GM12891 (cell line): ENCODE measurements around the gene NEIL3.

Experiments
- POLR2A ChIP-seq: IDR thresholded peaks from 2 replicates; pipeline ENCODE4 v1.6.1; 2011; ENCODE audit warnings: low read depth, low read length, control low read depth
- POLR2AphosphoS5 ChIP-seq: IDR thresholded peaks from 2 replicates; pipeline ENCODE4 v1.6.1; 2011; ENCODE audit warnings: low read depth, low read length, control low read depth
- POU2F2 ChIP-seq: IDR thresholded peaks from 2 replicates; pipeline ENCODE4 v1.6.1; 2011; ENCODE audit warnings: low read depth, mild to moderate bottlenecking, control low read depth, low read length, moderate library complexity
- SPI1 ChIP-seq: IDR thresholded peaks from 2 replicates; pipeline ENCODE4 v1.6.1; 2011; ENCODE audit warnings: low read depth, low read length, control low read depth
- TAF1 ChIP-seq: IDR thresholded peaks from 2 replicates; pipeline ENCODE4 v1.6.1; 2011; ENCODE audit warnings: low read depth, low read length, control low read depth

GRCh38 chr4:177320721-177321120 lies 11.0 kb downstream of the NEIL3 start:
- no peak for TF ChIP-seq POLR2A
- TF ChIP-seq POLR2AphosphoS5: no peak
- TF ChIP-seq SPI1: no peak
- TF ChIP-seq POU2F2: no peak
- TF ChIP-seq TAF1: no peak
